NT2/D1 (cell line): ENCODE results near the gene SMS.

Experiments
- SUZ12 ChIP-seq: IDR thresholded peaks from 2 replicates; pipeline ENCODE4 v1.6.1; 2011; ENCODE audit not compliant: insufficient read length, insufficient read depth; ENCODE audit errors: extremely low read depth
- YY1 ChIP-seq: IDR thresholded peaks from 2 replicates; pipeline ENCODE4 v1.6.1; 2011; ENCODE audit not compliant: insufficient read length, insufficient read depth
- ZNF274 ChIP-seq: IDR thresholded peaks from 2 replicates; pipeline ENCODE4 v1.6.1; 2011; ENCODE audit warnings: mild to moderate bottlenecking, low read depth, low read length

DNA sequence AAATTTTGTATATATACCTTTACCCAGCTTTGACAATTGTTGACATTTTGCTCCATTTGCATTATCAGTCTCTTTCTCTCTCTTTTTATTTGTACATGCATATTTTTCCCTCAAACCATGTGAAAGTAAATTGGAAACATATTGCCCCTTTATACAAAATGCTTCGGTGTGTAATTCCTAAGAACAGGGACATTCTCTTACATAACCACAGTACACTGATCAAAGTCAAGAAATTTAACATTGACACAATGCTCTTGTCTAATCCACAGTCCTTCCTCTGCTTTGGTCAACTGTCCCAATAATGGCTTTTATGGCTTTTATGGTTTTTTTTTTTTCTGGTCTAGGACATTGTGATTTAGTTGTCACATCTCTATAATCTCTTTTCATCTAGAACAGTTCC lies 9.5 kb upstream of the SMS start:
- TF ChIP-seq YY1: no peak
- TF ChIP-seq ZNF274: no peak
- TF ChIP-seq SUZ12: no peak
